DOHH2 (cell line): Measurements from ENCODE around the gene TRIM59.

Experiments
- H3F3A ChIP-seq: fragments of 200-600 bp; sonication (generic), shearing (Covaris generic); 2 replicates; pipeline ENCODE4 v1.6.0; 2016; ENCODE audit warnings: antibody characterized with exemption, mild to moderate bottlenecking; ENCODE audit not compliant: control insufficient read depth, insufficient read depth
- H3K27ac ChIP-seq: fragments of 200-600 bp; sonication (generic); 2 replicates; pipeline ENCODE4 v1.5.1; 2014; ENCODE audit warnings: low read depth, mild to moderate bottlenecking, low read length, moderate library complexity
- H3K27me3 ChIP-seq: fragments of 200-600 bp; sonication (generic); 2 replicates; pipeline ENCODE4 v1.6.1; 2014; ENCODE audit warnings: mild to moderate bottlenecking, low read length, mixed read lengths; ENCODE audit not compliant: control insufficient read depth
- H3K36me3 ChIP-seq: fragments of 200-600 bp; sonication (generic); 2 replicates; pipeline ENCODE4 v1.6.1; 2014; ENCODE audit warnings: mild to moderate bottlenecking, low read length, moderate library complexity, mixed read lengths; ENCODE audit not compliant: control insufficient read depth
- H3K4me1 ChIP-seq: fragments of 200-600 bp; sonication (generic); 2 replicates; pipeline ENCODE4 v1.6.1; 2014; ENCODE audit warnings: mild to moderate bottlenecking, low read length, mixed read lengths; ENCODE audit not compliant: control insufficient read depth
- H3K4me2 ChIP-seq: fragments of 200-600 bp; sonication (generic); 2 replicates; pipeline ENCODE4 v1.6.0; 2014; ENCODE audit warnings: mild to moderate bottlenecking, low read length, moderate library complexity
- H3K4me3 ChIP-seq: fragments of 200-600 bp; sonication (generic); 2 replicates; pipeline ENCODE4 v1.5.1; 2014; ENCODE audit warnings: mild to moderate bottlenecking, low read length, mixed read lengths
- H3K79me2 ChIP-seq: fragments of 200-600 bp; sonication (generic); 2 replicates; pipeline ENCODE4 v1.6.1; 2014; ENCODE audit warnings: mild to moderate bottlenecking, low read length, mixed read lengths; ENCODE audit not compliant: control insufficient read depth
- H3K9me2 ChIP-seq: fragments of 200-600 bp; sonication (generic); replicated peaks from 2 replicates; pipeline ENCODE4 v1.6.1; 2014; ENCODE audit warnings: mild to moderate bottlenecking, low read length, mixed read lengths; ENCODE audit not compliant: control insufficient read depth
- H3K9me3 ChIP-seq: fragments of 200-600 bp; sonication (generic); 2 replicates; pipeline ENCODE4 v1.6.1; 2014; ENCODE audit warnings: antibody characterized with exemption, low read length, mixed read lengths; ENCODE audit not compliant: control insufficient read depth, insufficient read depth
- H4K20me1 ChIP-seq: fragments of 200-600 bp; sonication (generic); 2 replicates; pipeline ENCODE4 v1.6.0; 2014; ENCODE audit warnings: low read depth, mild to moderate bottlenecking, antibody characterized with exemption, low read length, moderate library complexity; ENCODE audit not compliant: control insufficient read depth, insufficient read depth
- CTCF ChIP-seq: fragments of 200-600 bp; sonication (generic); IDR thresholded peaks from one replicate; pipeline ENCODE4 v1.5.1; 2014; ENCODE audit warnings: antibody characterized with exemption, mild to moderate bottlenecking, low read depth, low read length; ENCODE audit not compliant: poor library complexity, severe bottlenecking
- EZH2phosphoT487 ChIP-seq: fragments of 200-600 bp; sonication (generic); IDR thresholded peaks from 2 replicates; pipeline ENCODE4 v1.6.1; 2017; ENCODE audit warnings: borderline replicate concordance, mild to moderate bottlenecking, antibody characterized with exemption, low read length, moderate library complexity, mixed read lengths

The TRIM59 gene

GRCh38 chr3:160437083-160437455, 12.5 kb downstream of the TRIM59 start:
- Histone ChIP-seq H3K36me3 (peaks cover 95% of the 10 kb centered on the region), H3K27me3 (no peaks in the 10 kb centered on the region), H3K4me3 (no peak overlapping the region), H4K20me1 (peaks cover 7% of the 10 kb centered on the region; the same call in 1 of the 2 replicates), H3K4me1 (peaks cover 22% of the 10 kb centered on the region), H3K4me2 (no peak overlapping the region), H3K79me2 (peaks cover 99% of the 10 kb centered on the region), H3F3A (peaks cover 88% of the 10 kb centered on the region), H3K27ac (no peak overlapping the region), H3K9me3 (no peaks in the 10 kb centered on the region), H3K9me2 (no peaks in the 10 kb centered on the region)
- no peak for TF ChIP-seq CTCF
- TF ChIP-seq EZH2phosphoT487: no peak

- H4K20me1 ChIP-seq: peaks cover 7% of the 10 kb centered on the region; the same call in 1 of the 2 replicates
- peaks cover 98% of the 10 kb centered on the region for H3K79me2 ChIP-seq
- H3K36me3 ChIP-seq: peaks cover 98% of the 10 kb centered on the region
- peak overlapping the region; percentile 4; the same call in 1 of the 2 replicates for H3K4me2 ChIP-seq
- H3K4me1 ChIP-seq: peaks cover 20% of the 10 kb centered on the region
- peaks cover 91% of the 10 kb centered on the region for H3F3A ChIP-seq
- no peak for TF ChIP-seq EZH2phosphoT487
- TF ChIP-seq CTCF: no peak
- H3K9me2 ChIP-seq: no peaks in the 10 kb centered on the region
- no peak overlapping the region for H3K27ac ChIP-seq
- H3K4me3 ChIP-seq: no peak overlapping the region
- H3K27me3 ChIP-seq: no peaks in the 10 kb centered on the region
- no peaks in the 10 kb centered on the region for H3K9me3 ChIP-seq
Measured at GRCh38 chr3:160435747-160436146, 13.8 kb downstream of the TRIM59 start.

DNA sequence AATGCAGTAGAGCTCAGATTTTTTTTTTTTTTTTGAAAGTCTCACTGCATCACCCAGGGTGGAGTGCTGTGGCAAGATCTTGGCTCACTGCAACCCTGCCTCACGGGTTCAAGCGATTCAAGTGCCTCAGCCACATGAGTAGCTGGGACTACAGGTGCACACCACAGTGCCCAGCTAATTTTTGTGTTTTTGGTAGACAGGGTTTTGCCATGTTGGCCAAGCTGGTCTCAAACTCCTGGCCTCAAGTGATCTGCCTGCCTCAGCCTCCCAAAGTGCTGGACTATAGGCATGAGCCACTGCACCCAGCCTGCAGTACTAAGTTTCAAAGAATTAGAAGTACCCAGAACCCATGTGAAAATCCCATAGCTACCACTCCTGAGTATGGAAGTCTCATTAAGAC, 14.5 kb downstream of the TRIM59 start:
- Histone ChIP-seq H3K9me3 (no peaks in the 10 kb centered on the region), H3K4me1 (peaks cover 20% of the 10 kb centered on the region), H4K20me1 (peaks cover 7% of the 10 kb centered on the region; the same call in 1 of the 2 replicates), H3F3A (peaks cover 94% of the 10 kb centered on the region), H3K9me2 (no peaks in the 10 kb centered on the region), H3K27me3 (no peaks in the 10 kb centered on the region), H3K36me3 (peaks cover 97% of the 10 kb centered on the region), H3K4me3 (no peak overlapping the region), H3K27ac (no peak overlapping the region), H3K79me2 (peaks cover 95% of the 10 kb centered on the region), H3K4me2 (no peak overlapping the region)
- TF ChIP-seq EZH2phosphoT487: no peak
- no peak for TF ChIP-seq CTCF
